OCI-LY7 (cell line): ENCODE results near the gene PMS1.

ENCODE experiments used
- EZH2phosphoT487 ChIP-seq: fragments of 200-600 bp; sonication (generic); IDR thresholded peaks from 2 replicates; pipeline ENCODE4 v1.6.1; 2018; ENCODE audit warnings: low read depth, borderline replicate concordance, mild to moderate bottlenecking, mixed run types, antibody characterized with exemption, low read length, moderate library complexity, mixed read lengths
- TF ChIP-seq, protein P1 (sequence below): fragments of 200-600 bp; sonication (generic); conservative IDR thresholded peaks from 2 replicates; pipeline ENCODE4 v1.5.1; 2014; ENCODE audit warnings: mild to moderate bottlenecking, antibody characterized with exemption, low read length, moderate library complexity, mixed read lengths

GRCh38 chr2:189783451-189783926 is 761 bp upstream of the PMS1 start:
- TF ChIP-seq, protein P1, sequence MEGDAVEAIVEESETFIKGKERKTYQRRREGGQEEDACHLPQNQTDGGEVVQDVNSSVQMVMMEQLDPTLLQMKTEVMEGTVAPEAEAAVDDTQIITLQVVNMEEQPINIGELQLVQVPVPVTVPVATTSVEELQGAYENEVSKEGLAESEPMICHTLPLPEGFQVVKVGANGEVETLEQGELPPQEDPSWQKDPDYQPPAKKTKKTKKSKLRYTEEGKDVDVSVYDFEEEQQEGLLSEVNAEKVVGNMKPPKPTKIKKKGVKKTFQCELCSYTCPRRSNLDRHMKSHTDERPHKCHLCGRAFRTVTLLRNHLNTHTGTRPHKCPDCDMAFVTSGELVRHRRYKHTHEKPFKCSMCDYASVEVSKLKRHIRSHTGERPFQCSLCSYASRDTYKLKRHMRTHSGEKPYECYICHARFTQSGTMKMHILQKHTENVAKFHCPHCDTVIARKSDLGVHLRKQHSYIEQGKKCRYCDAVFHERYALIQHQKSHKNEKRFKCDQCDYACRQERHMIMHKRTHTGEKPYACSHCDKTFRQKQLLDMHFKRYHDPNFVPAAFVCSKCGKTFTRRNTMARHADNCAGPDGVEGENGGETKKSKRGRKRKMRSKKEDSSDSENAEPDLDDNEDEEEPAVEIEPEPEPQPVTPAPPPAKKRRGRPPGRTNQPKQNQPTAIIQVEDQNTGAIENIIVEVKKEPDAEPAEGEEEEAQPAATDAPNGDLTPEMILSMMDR, result no peak
- TF ChIP-seq EZH2phosphoT487, result no peak
